Stomach smooth muscle (tissue), 2 donors: ENCODE results near the gene COL3A1.

Experiments used
- H3K27ac ChIP-seq: one replicate; pipeline ENCODE4 v1.7.0; 2013; ENCODE audit warnings: mild to moderate bottlenecking, low read length, inconsistent platforms
- H3K27me3 ChIP-seq, 2 donors: one replicate each; pipeline ENCODE4 v1.7.0; 2013; ENCODE audit warnings: low read length in 2 of 2; ENCODE audit not compliant: insufficient read depth in 2 of 2, control insufficient read depth in 1 of 2
- H3K36me3 ChIP-seq, 2 donors: one replicate each; pipeline ENCODE4 v1.7.0; 2013; ENCODE audit warnings: low read length in 2 of 2; ENCODE audit not compliant: control insufficient read depth in 2 of 2, insufficient read depth in 2 of 2
- H3K4me1 ChIP-seq: one replicate; pipeline ENCODE4 v1.7.0; 2013; ENCODE audit warnings: low read length; ENCODE audit not compliant: control insufficient read depth, insufficient read depth
- H3K4me3 ChIP-seq, 2 donors: one replicate each; pipeline ENCODE4 v1.7.0; 2013; ENCODE audit warnings: low read length in 2 of 2
- H3K9ac ChIP-seq, 2 donors: one replicate each; pipeline ENCODE4 v1.7.0; 2013; ENCODE audit warnings: low read length in 2 of 2, mild to moderate bottlenecking in 1 of 2
- H3K9me3 ChIP-seq, 2 donors: one replicate each; pipeline ENCODE4 v1.7.0; 2013; ENCODE audit warnings: low read length in 2 of 2; ENCODE audit not compliant: control insufficient read depth in 2 of 2
- donor health status: healthy.
- donor health status: Pancreatic carcinoma.

Gene COL3A1

DNA sequence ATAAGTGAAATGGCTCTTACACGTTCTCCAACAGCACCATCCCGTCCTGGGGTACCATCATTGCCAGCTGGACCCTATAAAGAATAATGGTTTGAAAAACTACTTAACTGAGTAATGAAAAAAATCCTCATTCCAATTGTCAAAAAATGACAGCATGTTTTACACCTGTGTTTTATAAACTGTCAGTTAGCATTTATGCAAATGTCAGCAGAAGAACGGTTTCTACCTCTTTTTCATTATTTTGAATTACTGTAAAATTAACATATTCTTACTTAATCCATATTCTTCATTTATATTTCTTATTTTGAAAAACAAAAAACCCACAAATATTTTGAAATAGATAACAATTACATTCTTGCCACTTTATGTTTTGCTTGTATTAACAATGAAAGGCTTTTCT, 74.0 kb downstream of the COL3A1 start:
- Histone ChIP-seq H3K27me3 (no peaks in the 10 kb centered on the region), H3K36me3 (peaks cover 25 to 29% of the 10 kb centered on the region in 2 donors), H3K4me3 (no peak overlapping the region), H3K27ac (no peak overlapping the region), H3K9me3 (no peaks in the 10 kb centered on the region), H3K4me1 (no peaks in the 10 kb centered on the region), H3K9ac (no peak overlapping the region)

DNA sequence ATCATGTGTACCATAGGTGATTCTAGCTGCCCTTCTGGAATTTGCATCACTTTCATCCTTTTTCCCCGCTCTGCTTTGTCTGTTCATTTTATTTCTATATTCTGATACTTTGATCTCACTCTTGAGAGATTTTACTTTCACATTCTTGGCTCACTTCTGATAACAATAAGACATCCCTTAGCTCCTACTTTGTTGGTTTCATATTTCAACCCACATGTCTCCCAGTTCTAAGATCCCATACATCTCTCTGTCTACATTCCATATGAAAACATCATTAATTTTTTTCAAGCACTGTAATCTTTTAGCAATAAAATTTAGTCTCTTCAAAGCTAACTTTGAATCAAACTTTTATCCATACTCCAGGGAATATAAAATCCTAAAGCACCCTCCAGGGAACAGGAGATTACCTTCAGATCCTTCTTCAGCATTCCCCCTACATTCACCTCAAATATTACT, 75.6 kb downstream of the COL3A1 start:
- Histone ChIP-seq H3K27ac (no peak overlapping the region), H3K36me3 (peaks cover 27 to 29% of the 10 kb centered on the region in 2 donors), H3K4me1 (no peaks in the 10 kb centered on the region), H3K4me3 (no peak overlapping the region), H3K27me3 (no peaks in the 10 kb centered on the region), H3K9ac (no peak overlapping the region), H3K9me3 (no peaks in the 10 kb centered on the region)

DNA sequence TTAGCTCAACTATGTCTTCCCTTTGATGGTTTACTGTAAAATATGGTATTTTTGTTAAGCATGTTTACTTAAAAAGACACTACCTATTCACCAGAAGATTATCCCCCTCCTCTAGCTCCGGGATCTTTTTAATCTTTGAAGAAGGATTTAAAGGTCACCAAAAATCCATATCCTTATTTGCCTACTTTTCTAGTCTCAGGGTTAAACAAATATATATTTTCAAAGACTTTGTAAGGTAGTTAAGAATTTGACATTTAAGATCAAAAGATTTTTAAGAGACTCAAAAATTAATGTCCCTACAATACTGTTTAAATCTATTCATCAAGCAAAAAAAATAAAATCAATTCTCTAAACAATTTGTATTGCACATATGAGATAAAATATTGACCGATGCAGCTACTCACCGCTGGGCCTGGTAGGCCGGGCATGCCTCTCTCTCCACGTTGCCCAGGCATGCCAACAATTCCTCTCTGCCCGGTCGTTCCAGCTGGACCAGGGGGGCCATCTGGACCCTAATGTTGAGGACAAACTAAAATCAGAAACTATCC, 76.1 kb downstream of the COL3A1 start:
- Histone ChIP-seq H3K9ac (no peak overlapping the region), H3K4me3 (no peak overlapping the region), H3K9me3 (no peaks in the 10 kb centered on the region), H3K4me1 (no peaks in the 10 kb centered on the region), H3K36me3 (peaks cover 27 to 28% of the 10 kb centered on the region in 2 donors), H3K27ac (no peak overlapping the region), H3K27me3 (no peaks in the 10 kb centered on the region)

DNA sequence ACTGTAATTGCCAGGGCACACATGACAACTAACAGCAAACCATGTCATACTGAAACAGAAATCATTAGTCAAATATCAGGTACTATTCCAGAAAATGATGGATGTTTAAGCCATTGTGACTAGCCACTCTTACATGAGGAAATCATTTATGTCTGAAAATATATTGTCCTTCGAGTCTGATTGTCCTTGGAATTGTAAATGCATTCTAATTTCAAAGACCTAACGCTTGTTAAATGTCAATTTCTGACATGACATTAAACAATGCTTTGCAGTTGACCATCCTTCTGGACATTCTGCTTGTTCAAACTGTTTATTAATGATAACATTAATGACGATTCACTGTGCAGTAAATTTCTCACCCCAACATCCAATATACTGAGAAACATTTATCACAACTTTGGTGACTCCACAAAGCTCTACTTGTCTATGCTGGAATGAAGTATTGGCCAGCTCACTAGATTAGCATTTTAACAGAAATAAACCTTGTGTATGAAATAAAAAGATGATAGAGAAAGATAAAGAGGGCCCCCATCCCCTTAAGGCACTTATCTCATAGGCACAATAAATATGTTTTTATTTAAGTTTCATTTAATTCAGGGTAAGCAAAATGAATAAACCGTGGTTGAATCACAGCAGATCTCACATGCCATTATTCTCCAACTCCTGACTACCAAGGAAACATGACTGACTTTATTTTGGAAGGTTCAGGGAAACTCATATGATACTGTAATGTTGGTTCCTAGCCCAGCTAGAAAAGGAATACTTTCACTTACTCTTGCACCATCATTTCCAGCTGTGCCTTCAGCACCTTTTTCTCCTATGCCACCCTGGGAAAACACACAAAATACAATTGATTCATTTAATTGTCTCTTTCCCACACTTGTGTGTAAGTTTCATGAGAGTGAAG, 82.3 kb downstream of the COL3A1 start:
- Histone ChIP-seq H3K27ac (no peak overlapping the region), H3K9ac (no peak overlapping the region), H3K36me3 (peaks cover 20 to 24% of the 10 kb centered on the region in 2 donors), H3K4me3 (no peak overlapping the region), H3K9me3 (no peaks in the 10 kb centered on the region), H3K27me3 (no peaks in the 10 kb centered on the region), H3K4me1 (no peaks in the 10 kb centered on the region)

DNA sequence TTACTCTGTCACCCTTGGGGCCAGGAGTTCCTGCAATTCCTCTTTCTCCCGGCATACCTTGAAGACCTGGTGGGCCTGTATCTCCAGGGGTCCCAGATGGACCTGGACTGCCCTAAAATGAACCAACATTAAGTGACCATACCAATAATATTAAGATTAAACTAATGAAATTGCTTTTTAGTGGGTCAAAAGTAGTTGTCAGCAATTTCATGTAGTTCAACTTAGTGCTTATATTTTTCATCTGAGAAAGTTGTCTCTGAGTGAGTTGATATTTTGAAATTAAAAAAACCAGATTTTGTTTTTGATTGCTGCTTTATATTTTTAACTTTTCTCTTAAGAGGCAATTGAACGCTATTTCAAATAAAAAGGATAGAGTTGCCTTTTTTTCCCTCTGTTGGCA, 83.1 kb downstream of the COL3A1 start:
- Histone ChIP-seq H3K9me3 (no peaks in the 10 kb centered on the region), H3K4me3 (no peak overlapping the region), H3K36me3 (peaks cover 17 to 18% of the 10 kb centered on the region in 2 donors), H3K4me1 (no peaks in the 10 kb centered on the region), H3K27ac (no peak overlapping the region), H3K27me3 (no peaks in the 10 kb centered on the region), H3K9ac (no peak overlapping the region)

DNA sequence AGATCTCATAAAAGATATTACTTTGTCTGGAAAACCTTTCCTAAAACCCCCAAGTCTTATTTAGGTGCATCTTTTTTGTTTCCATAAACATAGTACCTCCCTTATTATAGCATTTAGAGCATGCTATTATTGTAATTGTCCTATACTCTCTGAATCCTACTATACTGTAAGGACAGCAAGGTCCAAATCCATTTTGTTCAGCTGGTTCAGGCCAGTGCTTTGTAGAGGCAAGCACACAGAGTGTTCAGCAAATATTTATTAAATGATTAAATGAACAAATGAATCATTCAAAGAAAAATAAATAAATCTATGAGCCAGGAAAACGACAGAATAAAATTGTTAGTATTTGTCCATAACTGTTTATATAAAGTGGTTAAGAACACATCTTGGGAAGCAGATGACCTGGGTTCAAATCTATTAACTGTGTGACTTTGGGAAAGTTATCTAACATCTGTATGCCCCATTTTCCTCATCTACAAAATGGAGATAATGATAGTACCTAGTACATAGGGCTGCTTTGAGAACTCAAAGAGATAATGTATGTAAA, 86.0 kb downstream of the COL3A1 start:
- Histone ChIP-seq H3K4me3 (no peak overlapping the region), H3K27ac (no peak overlapping the region), H3K9me3 (no peaks in the 10 kb centered on the region), H3K27me3 (no peaks in the 10 kb centered on the region), H3K36me3 (peaks cover 25 to 26% of the 10 kb centered on the region in 2 donors), H3K4me1 (no peaks in the 10 kb centered on the region), H3K9ac (no peak overlapping the region)
